Suprapubic skin (tissue), 4 donors: Measurements from ENCODE around the gene EGFR.

Experiments
- CTCF ChIP-seq, 2 donors: fragments of 200-600 bp in 1 of 2; fragments of 450-650 bp in 1 of 2; sonication (generic) in 1 of 2; IDR thresholded peaks; one replicate each; pipeline ENCODE4 v1.5.1; 2016 to 2019; ENCODE audit warnings: antibody characterized with exemption in 2 of 2, mild to moderate bottlenecking in 1 of 2, moderate library complexity in 1 of 2
- EP300 ChIP-seq: sonication (generic); formaldehyde crosslinking; IDR thresholded peaks from one replicate; pipeline ENCODE4 v1.6.1; 2017; ENCODE audit warnings: antibody characterized with exemption
- POLR2A ChIP-seq, 2 donors: fragments of 450-650 bp; IDR thresholded peaks; one replicate each; pipeline ENCODE4 v1.6.1; 2017; ENCODE audit warnings: antibody characterized with exemption in 2 of 2, mild to moderate bottlenecking in 2 of 2, moderate library complexity in 2 of 2
- POLR2AphosphoS5 ChIP-seq, 3 donors: sonication (generic); formaldehyde crosslinking; IDR thresholded peaks; one replicate each; pipeline ENCODE4 v1.6.1; 2017; ENCODE audit warnings: antibody characterized with exemption in 3 of 3

GRCh38 chr7:55211726-55212125 is 192.9 kb downstream of the EGFR start:
- TF ChIP-seq POLR2A (IDR thresholded peaks at IDR 0.05) (no peak), CTCF (IDR thresholded peaks at IDR 0.05) (no peak), POLR2AphosphoS5 (IDR thresholded peaks at IDR 0.05) (no peak), EP300 (no peak)
